Putamen (tissue), 1 donor: ENCODE results near the gene FRZB.
"Not testable (repeated sequence)": the region's sequence is repeated elsewhere in the genome, so short reads cannot be mapped to it uniquely, and the experiment has no call there.

Experiments used
- DNase-seq: peaks from one replicate; pipeline ENCODE4 v3.0.0-alpha.2; 2016; ENCODE audit warnings: low spot score

Gene FRZB

GRCh38 chr2:182890305-182890704 lies 23.9 kb upstream of the FRZB start:
- no peak for DNase-seq

GRCh38 chr2:182887753-182888415 lies 21.4 kb upstream of the FRZB start:
- DNase-seq: no peak

DNA sequence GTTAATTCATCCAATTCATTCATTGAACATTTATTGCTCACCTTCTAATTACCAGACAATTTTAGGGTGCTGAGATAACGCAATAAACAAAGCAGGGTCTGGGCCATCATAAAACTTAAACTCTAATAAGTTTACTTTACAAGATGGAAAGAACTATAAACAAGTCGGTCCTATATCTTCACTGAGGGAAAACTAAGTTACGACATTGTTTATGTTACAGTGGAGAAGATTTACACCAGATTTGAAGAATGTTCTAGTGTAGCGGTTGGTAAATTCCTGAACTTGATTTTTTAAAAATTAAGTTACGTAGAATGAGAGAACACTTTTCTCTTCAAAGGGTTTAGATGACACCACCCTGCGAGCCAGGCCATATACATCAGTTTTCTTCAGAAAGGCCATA lies 20.7 kb upstream of the FRZB start:
- DNase-seq: no peak

DNA sequence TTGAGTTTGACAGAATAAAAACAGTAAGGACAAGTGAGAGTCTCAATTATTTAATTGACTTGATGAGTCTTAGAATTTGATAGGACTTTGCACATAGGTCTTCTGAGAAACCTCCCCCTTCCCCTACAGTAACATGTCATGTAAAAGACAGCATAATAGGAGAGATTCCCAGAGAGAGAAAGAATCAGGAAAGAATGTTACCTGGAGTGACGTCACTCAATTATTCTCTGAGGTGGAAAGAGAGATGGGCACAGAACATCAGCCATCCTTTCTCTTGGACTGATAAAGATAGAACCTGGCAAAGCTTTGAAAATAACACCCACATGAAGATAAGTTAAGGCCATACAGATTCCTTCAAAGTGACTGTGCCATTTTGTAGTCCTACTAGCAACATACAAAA lies 19.3 kb upstream of the FRZB start:
- no peak for DNase-seq

GRCh38 chr2:182883451-182883850 lies 17.0 kb upstream of the FRZB start:
- DNase-seq: no peak

GRCh38 chr2:182880100-182880499 lies 13.7 kb upstream of the FRZB start:
- not testable (repeated sequence) for DNase-seq

GRCh38 chr2:182876653-182877052 lies 10.2 kb upstream of the FRZB start:
- not testable (repeated sequence) for DNase-seq

GRCh38 chr2:182870227-182870626 lies 3.8 kb upstream of the FRZB start:
- no peak for DNase-seq

DNA sequence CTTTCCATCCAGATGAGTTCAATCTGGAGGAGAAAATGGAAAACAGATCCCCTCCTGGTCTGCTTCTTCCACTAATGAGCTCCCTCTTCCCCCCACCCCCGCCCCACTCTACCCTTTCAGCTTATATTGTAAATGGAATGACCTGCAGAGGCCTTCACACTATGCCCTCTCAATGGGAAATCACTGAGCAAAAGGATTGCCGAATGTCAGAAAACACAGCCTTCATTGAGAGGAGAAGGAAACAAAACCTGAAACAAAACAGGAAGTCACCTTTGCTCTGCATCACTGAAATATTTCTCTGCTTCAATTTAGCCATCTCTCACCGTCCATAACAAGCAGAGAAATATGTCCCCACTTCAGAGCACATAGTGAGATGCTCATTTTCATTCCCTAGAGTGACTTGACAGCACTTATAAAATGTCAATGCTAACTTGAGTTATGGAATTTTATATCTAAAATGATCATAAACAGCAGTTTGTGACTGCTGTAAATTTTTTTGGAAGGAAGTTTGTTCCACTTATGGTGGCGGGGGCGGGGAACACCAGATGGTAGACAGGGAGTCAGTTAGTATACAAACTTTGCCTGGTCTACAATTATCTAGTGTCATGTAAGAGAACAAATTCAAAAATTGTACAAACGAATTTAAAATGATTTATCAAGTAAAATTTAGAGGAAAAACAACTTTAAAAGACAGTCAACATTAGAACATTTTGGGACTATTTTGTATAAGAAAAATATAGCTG lies 1.8 kb upstream of the FRZB start:
- DNase-seq: no peak

GRCh38 chr2:182867426-182868053 lies 1.1 kb upstream of the FRZB start:
- DNase-seq: no peak

DNA sequence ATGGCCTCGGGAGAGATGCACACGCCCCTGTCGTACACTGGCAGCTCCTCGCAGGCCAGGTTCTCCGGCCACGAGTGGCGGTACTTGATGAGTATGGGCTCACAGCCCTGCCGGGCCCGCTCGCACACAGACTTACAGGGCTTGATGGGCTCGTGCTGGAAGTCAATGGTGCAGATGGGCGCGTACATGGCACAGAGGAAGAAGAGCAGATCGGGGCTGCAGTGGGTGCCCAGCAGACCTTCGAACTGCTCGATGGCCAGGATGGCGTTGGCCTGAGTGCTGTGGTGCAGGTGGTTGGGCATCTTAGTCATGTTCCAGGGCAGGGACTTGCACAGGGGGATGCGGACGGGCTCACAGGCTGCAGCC lies 359 bp downstream of the FRZB start:
- no peak for DNase-seq

DNA sequence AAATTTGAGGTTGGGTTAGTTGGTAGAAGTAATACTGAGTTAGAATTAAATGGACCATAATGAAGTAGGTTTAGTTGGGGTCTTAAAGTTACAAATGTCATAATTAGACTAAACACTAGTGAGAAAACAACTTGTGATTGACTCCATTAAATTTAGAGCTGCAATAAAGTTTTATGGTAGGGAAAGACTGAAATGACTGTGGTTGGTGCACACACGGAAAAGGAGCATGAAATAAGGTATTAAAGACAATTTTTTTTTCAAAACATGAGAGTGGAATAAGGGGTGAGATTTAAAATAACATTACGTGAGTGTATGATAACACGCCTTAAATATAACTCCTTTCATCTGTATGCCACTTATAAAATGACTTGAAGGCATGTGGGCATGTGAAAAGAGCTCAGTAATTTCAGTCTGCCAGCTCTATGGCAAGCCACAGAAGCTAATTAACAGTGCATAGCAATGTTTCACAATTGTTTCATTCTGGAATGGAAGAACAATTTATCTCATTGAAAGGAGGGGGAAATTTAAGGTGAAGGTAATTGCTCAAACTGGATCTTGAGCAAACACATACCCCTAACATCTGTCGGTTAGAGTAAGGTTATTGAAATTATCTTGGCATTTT lies 1.4 kb downstream of the FRZB start:
- DNase-seq: peak; percentile 47

GRCh38 chr2:182863642-182864041 lies 2.8 kb downstream of the FRZB start:
- no peak for DNase-seq

DNA sequence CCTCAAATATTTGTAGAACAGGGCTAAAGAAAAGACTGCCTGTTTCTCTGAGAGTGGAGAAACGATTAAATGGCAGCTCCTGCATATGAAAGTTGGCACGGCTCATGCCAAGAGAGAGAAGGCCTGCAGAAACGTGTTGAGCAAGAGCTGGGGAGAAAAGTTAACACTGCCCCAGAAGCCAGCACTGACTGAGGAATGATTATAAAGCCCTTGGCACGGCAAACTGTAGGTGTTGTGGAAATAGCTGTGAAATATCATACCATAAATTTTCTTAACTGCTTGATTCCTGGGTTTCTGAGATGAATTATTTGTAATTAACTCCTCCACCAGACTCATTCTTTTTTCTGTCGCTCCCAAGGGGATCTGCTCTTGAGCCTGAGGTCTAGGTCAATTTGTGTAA lies 4.3 kb downstream of the FRZB start:
- DNase-seq: no peak

- DNase-seq: no peak
Measured at GRCh38 chr2:182860858-182861257, 5.6 kb downstream of the FRZB start.

DNA sequence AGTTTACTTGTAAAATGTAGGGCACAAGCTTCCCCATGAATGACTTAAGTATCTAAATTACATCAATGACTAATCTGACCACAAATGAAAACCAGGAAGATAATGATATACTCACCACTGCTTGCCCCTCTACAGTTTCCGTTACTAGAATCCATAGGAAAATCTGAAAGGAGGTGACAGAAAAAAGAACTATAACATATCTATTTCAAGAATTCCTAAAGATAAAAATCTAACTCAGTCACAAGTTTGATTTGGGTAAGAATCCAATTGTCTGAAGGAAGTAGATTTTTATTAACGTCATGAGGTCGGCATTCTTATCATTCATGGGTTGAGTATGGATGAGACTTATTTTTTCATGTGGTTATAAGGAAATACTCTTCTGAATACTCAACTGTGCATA lies 7.8 kb downstream of the FRZB start:
- DNase-seq: no peak

DNA sequence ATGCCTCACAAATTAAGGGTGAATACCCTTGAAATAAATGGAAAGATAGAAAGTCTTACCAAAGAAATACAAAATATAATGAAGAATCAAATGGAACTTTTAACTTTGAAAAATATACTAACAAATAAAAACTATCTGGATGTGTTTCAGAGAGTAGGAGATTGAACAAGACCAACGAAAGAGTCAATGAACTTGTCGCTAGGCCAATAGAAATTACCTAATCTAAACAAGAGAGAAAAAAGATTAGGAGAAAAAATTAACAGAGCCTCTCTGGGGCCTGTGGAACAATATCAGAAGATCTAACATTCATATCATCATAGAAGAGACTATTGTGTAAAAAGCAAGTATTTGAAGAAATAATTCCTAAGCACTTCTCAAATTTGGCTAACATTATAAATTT lies 11.1 kb downstream of the FRZB start:
- DNase-seq: no peak

DNA sequence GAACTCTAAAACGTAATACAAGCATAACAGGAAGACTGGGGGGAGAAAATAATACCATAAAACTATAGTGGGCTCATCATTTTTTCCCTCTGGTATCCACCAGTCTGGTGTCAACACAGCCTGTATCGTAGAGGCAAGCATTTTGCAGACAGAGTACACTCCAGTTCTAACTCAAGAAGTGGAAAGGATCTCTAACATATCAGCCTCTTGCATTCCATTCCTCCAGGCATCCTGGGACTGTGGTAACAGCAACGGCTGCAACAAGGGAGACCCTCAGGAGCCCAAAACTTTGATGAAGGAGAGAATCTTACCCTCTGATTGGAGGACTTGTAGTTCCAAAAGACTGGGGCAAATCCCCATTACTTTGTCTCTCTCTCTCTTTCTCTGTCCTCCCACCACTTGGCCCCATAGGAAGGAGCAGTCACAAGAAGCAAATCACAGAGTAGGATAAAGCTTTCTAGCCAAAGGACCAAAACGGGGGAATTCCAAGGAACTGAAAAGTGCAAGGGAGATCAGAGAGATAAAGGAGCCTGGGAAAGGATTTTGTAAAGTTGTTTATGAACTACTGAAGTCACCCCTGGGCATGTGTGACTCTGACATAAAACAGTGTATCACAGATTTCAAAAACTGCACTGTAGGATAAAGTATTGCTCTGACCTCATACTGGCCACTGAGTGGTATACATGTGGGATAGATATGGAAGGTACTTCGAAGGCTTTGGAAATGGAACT lies 11.9 kb downstream of the FRZB start:
- no peak for DNase-seq

- no peak for DNase-seq
Measured at GRCh38 chr2:182852801-182853200, 13.6 kb downstream of the FRZB start.

DNA sequence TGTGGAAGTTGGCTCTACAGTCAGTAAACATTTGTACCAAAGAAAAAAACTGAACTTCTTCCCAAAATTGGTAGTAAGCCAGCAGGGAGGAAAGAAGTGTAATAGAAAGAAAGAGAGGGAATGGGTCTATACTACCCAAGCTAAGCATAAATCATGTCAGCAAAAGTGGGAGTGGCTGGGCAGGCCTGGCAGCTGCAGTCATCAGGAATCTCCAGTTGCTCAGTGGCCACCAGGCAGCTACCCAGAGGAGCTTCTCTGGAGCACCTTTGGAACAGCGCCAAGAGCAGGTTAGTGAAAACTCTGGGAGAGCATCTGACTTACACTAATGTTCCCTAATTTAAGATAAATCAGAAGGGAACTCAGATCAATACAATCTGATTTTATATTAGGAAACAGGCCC lies 14.3 kb downstream of the FRZB start:
- DNase-seq: no peak

DNA sequence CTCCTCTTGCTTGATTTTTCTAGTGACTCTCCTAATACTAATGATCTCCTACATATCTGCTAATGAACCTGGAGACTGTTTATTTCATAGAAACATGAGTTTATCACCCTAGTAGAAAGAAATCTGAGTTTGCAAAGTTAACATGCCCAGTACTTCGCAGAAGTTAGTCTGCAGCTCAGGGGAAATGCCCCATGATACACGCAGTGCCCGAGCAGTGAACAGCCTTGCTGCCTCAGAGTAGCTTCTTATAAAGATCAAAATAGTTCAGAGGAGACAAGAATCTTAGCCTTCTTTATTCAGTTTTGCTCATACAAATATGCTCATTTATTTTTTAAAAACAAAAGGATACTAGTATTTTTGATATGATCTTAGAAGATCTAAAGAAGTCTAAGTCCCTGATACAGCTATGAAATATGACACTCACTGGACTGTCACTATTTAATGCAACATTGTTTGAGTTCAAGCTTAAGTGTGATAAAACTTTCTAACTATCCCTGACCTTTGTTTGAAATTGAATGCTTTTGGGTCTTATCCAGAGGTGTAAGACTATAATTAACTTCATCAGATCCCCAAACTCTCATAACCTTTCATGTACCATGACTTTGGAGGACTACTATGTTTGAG lies 20.5 kb downstream of the FRZB start:
- no peak for DNase-seq

GRCh38 chr2:182836451-182836850 lies 30.0 kb downstream of the FRZB start:
- DNase-seq: no peak
